RPMI8226 (cell line): Measurements from ENCODE around the gene NGDN.

ENCODE experiments used
- DNase-seq: peaks from one replicate; pipeline ENCODE4 v3.0.0-alpha.2; 2015

Gene NGDN

GRCh38 chr14:23523229-23524016 is 53.9 kb downstream of the NGDN start:
- no peak for DNase-seq

GRCh38 chr14:23524954-23525353 is 55.5 kb downstream of the NGDN start:
- DNase-seq, result no peak

GRCh38 chr14:23525611-23526010 is 56.1 kb downstream of the NGDN start:
- peak; percentile 17 for DNase-seq
